Measurements from ENCODE around the gene ST7.

GRCh38 chr7:117241088-117241487 lies 287.8 kb downstream of the ST7 start:
- no peak for TF ChIP-seq CTCF (IDR thresholded peaks at IDR 0.05; ENCODE audit: extremely low read depth in 1 of 2, insufficient read depth in 1 of 2, low read depth in 1 of 2, low read length in 2 of 2)
- no peak for TF ChIP-seq POLR2A (IDR thresholded peaks at IDR 0.05; ENCODE audit: low read depth, low read length)
- TF ChIP-seq MYC (IDR thresholded peaks at IDR 0.05; ENCODE audit: low read depth, low read length) = no peak
- no peak for TF ChIP-seq EZH2 (IDR thresholded peaks at IDR 0.05; ENCODE audit: borderline replicate concordance, low read depth, low read length, severe bottlenecking)
- no peak for TF ChIP-seq POLR2AphosphoS5 (IDR thresholded peaks at IDR 0.05; ENCODE audit: insufficient read depth, low read depth, low read length)
- TF ChIP-seq GATA2 (IDR thresholded peaks at IDR 0.05; ENCODE audit: insufficient read depth, insufficient read length, low read depth, low read length) = no peak
- TF ChIP-seq JUN (IDR thresholded peaks at IDR 0.05; ENCODE audit: borderline replicate concordance, insufficient read depth, insufficient read length, low read depth) = no peak
- TF ChIP-seq MAX (IDR thresholded peaks at IDR 0.05; ENCODE audit: insufficient read depth, insufficient read length) = no peak

Measured in endothelial cell of umbilical vein (primary cell).